ENCODE results near the gene ERBB4. TPM values are rescaled to one million over a fixed set of nuclear protein-coding genes. Genes with fewer than 3 reads are reported as not detected.

The ERBB4 gene
- total RNA-seq, 1 experiment from 2014 or later, result 0.04 TPM

DNA sequence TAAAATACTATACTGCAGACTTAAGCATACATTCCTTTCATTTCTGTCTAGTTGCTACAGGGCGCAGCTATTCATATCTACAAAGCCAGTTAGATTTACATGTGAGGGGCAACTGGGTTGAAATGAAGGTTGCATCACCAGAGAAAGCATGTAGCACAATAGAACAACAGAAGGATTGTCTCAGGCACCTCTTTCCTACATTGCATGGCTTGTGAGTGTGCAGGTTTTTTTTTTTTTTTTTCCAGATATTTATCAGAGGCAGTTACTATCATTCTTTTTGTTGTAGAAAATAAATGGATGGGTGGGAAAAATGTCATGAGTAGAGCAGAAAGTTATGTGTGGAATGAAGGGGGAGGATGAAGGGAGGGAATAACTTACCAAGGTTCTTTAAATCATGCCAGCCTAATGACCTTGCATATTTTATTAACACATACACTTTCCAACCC, 86.8 kb downstream of the ERBB4 start:
- Histone ChIP-seq H3K4me1 (ENCODE audit: insufficient read depth, low read length) (no peaks in the 10 kb centered on the region; the same call in 1 of the 2 replicates), H3K4ac (ENCODE audit: low read depth, low read length) (no peak overlapping the region), H4K91ac (ENCODE audit: insufficient read length, low read depth, low read length) (no peak overlapping the region), H3K79me1 (ENCODE audit: insufficient read depth, low read depth, low read length, poor library complexity, severe bottlenecking) (no peaks in the 10 kb centered on the region), H4K8ac (replicated peaks; ENCODE audit: insufficient read length, low read depth, low read length) (no peak overlapping the region), H3K56ac (ENCODE audit: insufficient read length, low read depth, low read length) (no peak overlapping the region), H2AK5ac (ENCODE audit: insufficient read length, low read length) (no peak overlapping the region), H3K9me3 (ENCODE audit: control insufficient read depth, low read depth, low read length) (no peaks in the 10 kb centered on the region), H2AFZ (ENCODE audit: low read length) (no peak overlapping the region), H3K14ac (ENCODE audit: insufficient read depth, low read length) (no peak overlapping the region), H2BK120ac (ENCODE audit: low read depth, low read length, poor library complexity, severe bottlenecking) (no peak overlapping the region), H3K18ac (ENCODE audit: insufficient read length, low read depth, low read length) (no peak overlapping the region), H3K27ac (ENCODE audit: insufficient read length, low read depth, low read length) (no peak overlapping the region), H3K79me2 (ENCODE audit: insufficient read depth, low read length) (no peaks in the 10 kb centered on the region), H2BK12ac (ENCODE audit: insufficient read length, low read depth, low read length) (no peak overlapping the region), H2BK15ac (ENCODE audit: low read depth, low read length) (no peak overlapping the region), H4K5ac (ENCODE audit: insufficient read length, low read depth, low read length) (no peak overlapping the region), H3K9ac (ENCODE audit: extremely low read depth, insufficient read length, low read length) (no peak overlapping the region), H3K23ac (ENCODE audit: insufficient read length, low read depth, low read length) (no peak overlapping the region), H3T11ph (ENCODE audit: low read length) (no peak overlapping the region), H3K4me2 (ENCODE audit: insufficient read depth, insufficient read length, low read length) (no peak overlapping the region), H2BK5ac (ENCODE audit: insufficient read length, low read length) (no peak overlapping the region), H3K23me2 (ENCODE audit: insufficient read length, low read depth, low read length, poor library complexity, severe bottlenecking) (no peaks in the 10 kb centered on the region), H3K27me3 (ENCODE audit: insufficient read depth, low read length) (no peaks in the 10 kb centered on the region), H2BK20ac (ENCODE audit: low read depth, low read length, poor library complexity, severe bottlenecking) (no peak overlapping the region), H4K20me1 (ENCODE audit: control insufficient read depth, insufficient read depth, insufficient read length) (no peaks in the 10 kb centered on the region)
- WGBS (ENCODE audit: extremely low coverage, insufficient read length, low lambda C conversion rate), result no CpG with 5 or more reads among the region's 1 CpG
- peaks cover 9 to 10% of the 10 kb centered on the region in 2 experiments for H3K4me1 Mint-ChIP-seq
- TF ChIP-seq, protein P1, sequence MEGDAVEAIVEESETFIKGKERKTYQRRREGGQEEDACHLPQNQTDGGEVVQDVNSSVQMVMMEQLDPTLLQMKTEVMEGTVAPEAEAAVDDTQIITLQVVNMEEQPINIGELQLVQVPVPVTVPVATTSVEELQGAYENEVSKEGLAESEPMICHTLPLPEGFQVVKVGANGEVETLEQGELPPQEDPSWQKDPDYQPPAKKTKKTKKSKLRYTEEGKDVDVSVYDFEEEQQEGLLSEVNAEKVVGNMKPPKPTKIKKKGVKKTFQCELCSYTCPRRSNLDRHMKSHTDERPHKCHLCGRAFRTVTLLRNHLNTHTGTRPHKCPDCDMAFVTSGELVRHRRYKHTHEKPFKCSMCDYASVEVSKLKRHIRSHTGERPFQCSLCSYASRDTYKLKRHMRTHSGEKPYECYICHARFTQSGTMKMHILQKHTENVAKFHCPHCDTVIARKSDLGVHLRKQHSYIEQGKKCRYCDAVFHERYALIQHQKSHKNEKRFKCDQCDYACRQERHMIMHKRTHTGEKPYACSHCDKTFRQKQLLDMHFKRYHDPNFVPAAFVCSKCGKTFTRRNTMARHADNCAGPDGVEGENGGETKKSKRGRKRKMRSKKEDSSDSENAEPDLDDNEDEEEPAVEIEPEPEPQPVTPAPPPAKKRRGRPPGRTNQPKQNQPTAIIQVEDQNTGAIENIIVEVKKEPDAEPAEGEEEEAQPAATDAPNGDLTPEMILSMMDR (conservative IDR thresholded peaks at IDR 0.05), result no peak
- DNase-seq, result no peak
- H3K27me3 Mint-ChIP-seq (ENCODE audit: low read depth), result no peaks in the 10 kb centered on the region
- peak overlapping the region; percentile 25 to 95 (median 85); a peak in 3 of 7 replicates for H3K27ac Mint-ChIP-seq
- no peak overlapping the region for H3K4me3 Mint-ChIP-seq
- no peaks in the 10 kb centered on the region for H3K36me3 Mint-ChIP-seq (ENCODE audit: insufficient read depth in 1 of 3, low read depth in 3 of 3)
- H3K9me3 Mint-ChIP-seq, result no peaks in the 10 kb centered on the region

Measured in H9 (cell line).